GM18526 (cell line): ENCODE measurements around the gene FPR2.

Source experiments
- POLR2A ChIP-seq: IDR thresholded peaks from 3 replicates; pipeline ENCODE4 v1.6.1; 2011; ENCODE audit not compliant: insufficient read length; ENCODE audit errors: extremely low read depth

FPR2 gene

GRCh38 chr19:51733742-51734522 is 27.0 kb upstream of the FPR2 start:
- TF ChIP-seq POLR2A, result no peak

DNA sequence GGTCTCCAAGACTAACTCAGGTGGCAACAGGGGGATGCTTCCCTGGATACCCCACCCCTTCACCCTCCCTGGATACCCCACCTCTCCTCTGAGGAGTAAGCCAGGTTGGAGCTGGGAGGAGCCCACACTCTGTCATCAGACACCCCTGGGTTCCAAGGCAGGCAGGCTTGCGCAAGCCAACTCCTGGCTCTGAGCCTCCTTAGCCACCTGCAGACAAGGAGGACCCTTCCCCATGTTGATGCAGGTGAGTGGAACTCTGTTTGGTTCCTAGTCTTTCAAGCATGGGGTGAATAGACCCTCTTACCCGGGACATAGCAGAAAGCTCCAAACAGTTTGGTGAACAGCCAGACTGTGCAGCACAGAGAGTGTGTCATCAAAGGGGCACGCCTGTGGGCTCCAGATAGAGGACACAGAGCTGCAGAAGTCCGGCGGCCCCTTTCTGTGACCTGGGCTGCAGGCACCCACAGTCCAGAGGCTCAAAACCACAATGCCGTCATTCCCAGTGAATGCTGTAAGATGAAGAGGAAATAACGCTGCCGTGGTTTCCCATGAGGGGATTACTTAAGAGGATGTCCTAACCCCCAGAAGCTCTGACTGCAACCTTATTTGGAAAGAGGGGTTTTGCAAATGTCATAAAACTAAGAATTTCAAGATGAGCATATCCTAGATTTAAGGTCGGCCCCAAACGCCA is 25.1 kb upstream of the FPR2 start:
- TF ChIP-seq POLR2A, result no peak

- no peak for TF ChIP-seq POLR2A
These were observed 23.6 kb upstream of the FPR2 start for GRCh38 chr19:51737389-51737788.

DNA sequence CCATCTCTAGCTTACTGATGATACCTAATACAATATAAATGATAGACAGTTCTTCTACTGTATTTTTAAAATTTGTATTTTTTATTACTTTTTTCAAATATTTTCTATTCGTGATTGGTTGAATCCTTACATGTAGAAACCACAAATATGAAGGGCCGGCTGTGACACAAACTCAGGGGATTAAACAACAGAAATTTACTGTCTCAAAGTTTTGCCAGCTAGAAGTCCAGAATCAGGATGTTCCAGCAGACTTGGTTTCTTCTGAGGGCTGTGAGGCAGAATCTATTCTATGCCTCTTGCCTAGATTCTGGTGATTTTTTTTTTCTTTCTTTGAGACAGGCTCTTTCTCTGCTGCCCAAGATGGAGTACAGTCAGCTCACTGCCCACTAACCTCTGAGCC is 23.1 kb upstream of the FPR2 start:
- no peak for TF ChIP-seq POLR2A

- TF ChIP-seq POLR2A, result no peak
These were observed 21.3 kb upstream of the FPR2 start for GRCh38 chr19:51739466-51740213.

- no peak for TF ChIP-seq POLR2A
These were observed 20.6 kb upstream of the FPR2 start for GRCh38 chr19:51740356-51740755.

GRCh38 chr19:51742789-51743188 is 18.2 kb upstream of the FPR2 start:
- no peak for TF ChIP-seq POLR2A

DNA sequence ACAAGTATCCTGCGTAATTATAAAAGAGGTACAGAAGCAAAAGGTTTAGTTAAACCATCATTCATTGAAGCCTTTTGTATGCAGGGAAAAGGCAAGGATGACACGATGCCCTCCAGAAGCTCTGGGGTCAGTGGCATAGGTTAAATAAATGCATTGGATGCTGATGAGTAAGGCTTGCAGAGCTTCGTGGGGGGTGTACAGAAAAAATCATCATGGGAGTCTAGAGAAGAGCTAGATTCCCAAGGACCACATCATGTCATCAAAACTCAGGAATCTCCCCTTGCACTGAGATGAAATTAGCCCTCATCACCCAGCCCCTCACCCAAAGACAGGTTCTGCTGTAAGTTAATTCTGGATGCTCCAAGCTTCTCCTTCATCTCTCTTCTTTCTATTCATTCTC is 17.6 kb upstream of the FPR2 start:
- TF ChIP-seq POLR2A, result no peak

- no peak for TF ChIP-seq POLR2A
These were observed 14.2 kb upstream of the FPR2 start for GRCh38 chr19:51746731-51747130.

DNA sequence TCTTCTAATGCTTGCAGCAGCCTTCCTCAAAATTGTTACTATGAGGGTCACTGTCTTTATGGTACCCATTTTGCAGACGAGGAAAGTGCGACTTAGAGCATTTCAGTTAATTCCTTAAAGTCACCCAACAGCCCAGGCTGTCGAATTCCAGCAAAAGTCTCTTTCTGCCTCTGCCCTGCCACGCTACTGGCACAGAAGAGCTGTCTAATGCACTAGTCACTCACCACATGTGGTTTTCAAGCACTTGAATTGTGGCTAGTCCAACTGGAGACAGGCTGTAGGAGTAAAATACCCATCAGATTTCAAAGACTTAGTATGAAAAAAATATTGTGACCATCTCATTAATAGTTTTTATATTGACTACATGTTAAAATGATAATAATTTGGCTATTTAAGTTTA is 11.0 kb upstream of the FPR2 start:
- TF ChIP-seq POLR2A, result no peak

GRCh38 chr19:51750400-51751094 is 10.4 kb upstream of the FPR2 start:
- TF ChIP-seq POLR2A, result no peak

DNA sequence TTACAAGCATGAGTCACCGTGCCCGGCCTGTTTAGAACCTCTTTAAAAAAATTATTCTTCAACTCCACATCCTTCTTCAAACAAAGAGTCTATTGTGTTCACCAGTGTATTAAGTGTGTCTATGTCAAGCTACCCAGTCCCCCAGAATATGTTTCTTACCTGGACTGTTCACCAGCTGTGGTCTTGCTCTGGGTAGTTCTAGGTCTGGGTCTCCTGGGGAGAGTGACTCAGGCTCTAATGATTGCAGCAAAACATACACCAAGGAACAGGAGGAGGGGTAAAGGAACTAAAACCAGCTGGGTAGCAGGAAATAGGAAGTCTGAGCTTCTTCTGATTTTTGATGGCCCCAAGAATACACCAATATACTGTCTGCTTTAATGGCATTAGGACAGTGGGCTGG is 9.3 kb upstream of the FPR2 start, which contains the start of gene FPR1:
TSS of gene FPR1 (minus strand) at position 224 of the 400 bp plus-strand sequence. CDS start 4,884 bp downstream, outside the sequence.
- no peak for TF ChIP-seq POLR2A

DNA sequence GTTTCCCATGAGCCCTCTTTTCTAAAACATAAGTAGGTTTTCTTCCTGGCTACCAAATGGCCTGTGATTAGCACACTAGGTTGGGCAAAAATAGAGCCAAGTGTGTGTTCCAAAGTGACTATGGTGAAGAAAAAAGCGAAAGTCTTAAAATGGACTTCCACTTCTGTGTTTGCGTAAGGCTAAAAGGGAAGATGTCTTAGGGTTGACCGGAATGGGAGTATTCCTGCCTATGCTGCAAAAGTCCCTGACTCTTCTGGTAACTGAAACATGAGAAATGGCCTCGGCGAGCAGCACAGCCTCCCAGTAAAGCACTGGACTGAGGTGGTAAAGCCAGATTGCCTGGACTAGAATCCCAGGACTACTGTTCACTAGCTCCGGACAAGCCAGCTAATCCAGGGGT is 6.9 kb upstream of the FPR2 start:
- TF ChIP-seq POLR2A, result no peak

DNA sequence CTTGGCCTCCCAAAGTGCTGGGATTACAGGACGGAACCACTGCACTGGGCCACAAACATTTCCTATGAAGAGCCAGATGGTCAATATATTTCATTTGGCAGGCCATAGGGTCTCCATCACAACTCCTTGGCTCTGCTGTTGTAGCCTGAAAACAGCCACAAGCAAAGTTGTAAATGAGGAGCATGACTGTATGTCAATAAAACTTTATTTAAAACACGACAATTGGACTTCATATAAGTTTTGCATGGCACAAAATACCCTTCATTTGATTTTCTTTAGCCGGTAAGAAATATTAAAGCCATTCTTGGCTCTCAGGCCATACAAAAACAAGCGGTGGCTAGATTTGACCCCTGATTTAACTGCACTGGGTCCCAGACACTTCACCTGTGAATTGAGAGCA is 6.2 kb upstream of the FPR2 start:
- no peak for TF ChIP-seq POLR2A

DNA sequence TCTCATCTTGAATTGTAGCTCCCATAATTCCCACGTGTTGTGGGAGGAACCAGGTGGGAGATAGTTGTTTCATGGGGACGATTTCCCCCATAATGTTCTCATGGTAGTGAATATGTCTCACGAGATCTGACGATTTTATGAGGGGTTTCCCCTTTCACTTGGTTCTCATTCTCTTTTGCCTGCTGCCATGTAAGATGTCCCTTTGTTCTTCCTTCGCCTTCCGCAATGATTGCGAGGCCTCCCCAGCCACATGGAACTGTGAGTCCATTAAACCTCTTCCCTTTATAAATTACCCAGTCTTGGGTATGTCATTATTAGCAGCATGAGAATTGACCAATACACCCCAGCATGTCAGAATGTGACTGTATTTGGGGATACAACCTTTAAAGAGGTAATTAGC is 5.4 kb upstream of the FPR2 start:
- TF ChIP-seq POLR2A, result no peak
